Panc1 (cell line): ENCODE results near the gene AGO1. TPM values are rescaled to one million over a fixed set of nuclear protein-coding genes. Genes with fewer than 3 reads are reported as not detected.

ENCODE experiments used
- ATAC-seq: fragments of 200-7000 bp; cut with Tn5 transposase; 2 replicates; pipeline ENCODE4 v1.9.1; 2020; ENCODE audit warnings: mild to moderate bottlenecking, moderate library complexity
- BruUV-seq: library from RNA; stranded (reverse); fragments of 400-500 nt; replicated peaks from 2 replicates; lab custom pipeline; 2021; lab: Mats Ljungman, UMichigan
- CTCF ChIA-PET: fragments of 300-600 bp; sonication (Branson Sonifier 250); formaldehyde crosslinking; loops from one replicate; lab custom pipeline; 2022; ENCODE audit warnings: antibody characterized with exemption; lab: Charles Lee
- POLR2A ChIA-PET: fragments of 300-600 bp; sonication (Branson Sonifier 250); formaldehyde crosslinking; loops from one replicate; lab custom pipeline; 2022; ENCODE audit warnings: antibody characterized with exemption; lab: Charles Lee
- DNase-seq: peaks from one replicate; pipeline ENCODE4 v3.0.0-alpha.2; 2010; ENCODE audit warnings: low read depth, low spot score
- H3K27ac ChIP-seq: 2 replicates; pipeline ENCODE4 v1.5.1; 2011; ENCODE audit warnings: mild to moderate bottlenecking, low read length, inconsistent platforms
- H3K27me3 ChIP-seq: fragments of 200-500 bp; sonication (Bioruptor generic); 2 replicates; pipeline ENCODE4 v1.6.0; 2014; ENCODE audit warnings: low read length, inconsistent platforms; ENCODE audit not compliant: control insufficient read depth, insufficient read depth
- H3K36me3 ChIP-seq: fragments of 200-500 bp; sonication (Bioruptor generic); 2 replicates; pipeline ENCODE4 v1.5.1; 2014; ENCODE audit warnings: inconsistent platforms, mild to moderate bottlenecking, low read length, moderate library complexity; ENCODE audit not compliant: control insufficient read depth, insufficient read depth
- H3K4me1 ChIP-seq: 2 replicates; pipeline ENCODE4 v1.5.1; 2011; ENCODE audit warnings: inconsistent platforms, mild to moderate bottlenecking, low read length, moderate library complexity; ENCODE audit not compliant: control insufficient read depth, insufficient read depth
- H3K4me3 ChIP-seq, 2 experiments: 2 replicates each; pipeline ENCODE4 v1.5.1; 2011 to 2012; ENCODE audit warnings: low read depth in 2 of 2, low read length in 2 of 2, mild to moderate bottlenecking in 2 of 2, inconsistent platforms in 1 of 2, moderate library complexity in 1 of 2
- H3K9me3 ChIP-seq: fragments of 200-500 bp; sonication (Bioruptor generic); 2 replicates; pipeline ENCODE4 v1.5.1; 2014; ENCODE audit warnings: low read depth, mild to moderate bottlenecking, inconsistent platforms, low read length, moderate library complexity; ENCODE audit not compliant: control insufficient read depth, insufficient read depth
- POLR2AphosphoS5 ChIP-seq: IDR thresholded peaks from 2 replicates; pipeline ENCODE4 v1.6.1; 2012; ENCODE audit warnings: mild to moderate bottlenecking, low read depth, low read length, moderate library complexity
- SIN3A ChIP-seq: IDR thresholded peaks from 2 replicates; pipeline ENCODE4 v1.6.1; 2012; ENCODE audit warnings: low read depth, mild to moderate bottlenecking, low read length, moderate library complexity, borderline replicate concordance; ENCODE audit not compliant: insufficient read depth
- TCF7L2 ChIP-seq: IDR thresholded peaks from 2 replicates; pipeline ENCODE4 v1.6.1; 2011; ENCODE audit warnings: mild to moderate bottlenecking, low read depth, low read length, inconsistent platforms
- in situ Hi-C: cut with HindIII; loops from 2 replicates; pipeline ENCODE4 v1.10.0; 2016; ENCODE audit warnings: low sequenced_read_pairs, low pct_unique_long_range_greater_than_20kb
- intact Hi-C: fragments of 100-400 bp; cut with micrococcal nuclease; formaldehyde crosslinking; loops from one replicate; pipeline ENCODE4 v1.10.0; 2022; ENCODE audit not compliant: unreplicated experiment
- total RNA-seq: library from RNA; stranded (reverse); gene quantifications from one replicate; pipeline ENCODE4 v1.2.1, GENCODE V29; 2021; ENCODE audit not compliant: unreplicated experiment
- TF ChIP-seq, protein P1 (sequence below): fragments of 450-650 bp; IDR thresholded peaks from 2 replicates; pipeline ENCODE4 v1.5.1; 2017; ENCODE audit warnings: mild to moderate bottlenecking
- TF ChIP-seq, protein P2 (sequence below), 2 experiments: IDR thresholded peaks; 2 replicates each; pipeline ENCODE4 v1.6.1; 2011 to 2012; ENCODE audit warnings: low read depth in 2 of 2, control low read depth in 1 of 2, low read length in 1 of 2, mild to moderate bottlenecking in 1 of 2, moderate library complexity in 1 of 2; ENCODE audit not compliant: insufficient read depth in 1 of 2

The AGO1 gene
- total RNA-seq, 1 experiment from 2014 or later: 40.1 TPM

DNA sequence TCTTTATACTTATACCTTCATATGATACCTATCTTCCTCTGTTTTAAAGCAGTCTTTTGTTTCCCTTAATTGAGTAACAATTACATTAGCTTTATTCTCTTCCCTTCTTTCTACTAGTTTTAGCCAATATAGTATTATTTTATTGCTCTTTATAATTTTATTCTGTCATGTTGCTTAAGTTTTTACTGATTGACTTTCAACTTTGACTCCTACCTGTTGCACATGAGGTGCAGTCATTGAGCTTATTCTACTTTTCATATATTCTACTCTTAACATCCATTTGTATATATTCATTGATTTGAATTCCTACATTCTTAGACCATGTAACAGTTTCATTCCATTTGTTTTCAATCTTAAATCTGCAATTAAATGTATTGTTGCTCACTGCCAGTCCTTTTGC, 97.1 kb downstream of the AGO1 start:
- H3K27ac ChIP-seq: no peak overlapping the region
- no peak for ATAC-seq
- H3K9me3 ChIP-seq: no peaks in the 10 kb centered on the region
- POLR2A ChIA-PET: interaction anchor here (0.6 kb wide), 1 partner anchor 141 kb away, joined by 7 read pairs; no protein-coding TSS in a partner anchor
- H3K4me3 ChIP-seq: no peak overlapping the region
- no peaks in the 10 kb centered on the region for H3K4me1 ChIP-seq
- DNase-seq: no peak
- H3K36me3 ChIP-seq: peaks cover 3% of the 10 kb centered on the region; the same call in 1 of the 2 replicates
- in situ Hi-C loops (no loop called here), intact Hi-C loops (no loop called here)
- TF ChIP-seq TCF7L2 (no peak), POLR2AphosphoS5 (no peak), SIN3A (no peak)
- TF ChIP-seq, protein P1, sequence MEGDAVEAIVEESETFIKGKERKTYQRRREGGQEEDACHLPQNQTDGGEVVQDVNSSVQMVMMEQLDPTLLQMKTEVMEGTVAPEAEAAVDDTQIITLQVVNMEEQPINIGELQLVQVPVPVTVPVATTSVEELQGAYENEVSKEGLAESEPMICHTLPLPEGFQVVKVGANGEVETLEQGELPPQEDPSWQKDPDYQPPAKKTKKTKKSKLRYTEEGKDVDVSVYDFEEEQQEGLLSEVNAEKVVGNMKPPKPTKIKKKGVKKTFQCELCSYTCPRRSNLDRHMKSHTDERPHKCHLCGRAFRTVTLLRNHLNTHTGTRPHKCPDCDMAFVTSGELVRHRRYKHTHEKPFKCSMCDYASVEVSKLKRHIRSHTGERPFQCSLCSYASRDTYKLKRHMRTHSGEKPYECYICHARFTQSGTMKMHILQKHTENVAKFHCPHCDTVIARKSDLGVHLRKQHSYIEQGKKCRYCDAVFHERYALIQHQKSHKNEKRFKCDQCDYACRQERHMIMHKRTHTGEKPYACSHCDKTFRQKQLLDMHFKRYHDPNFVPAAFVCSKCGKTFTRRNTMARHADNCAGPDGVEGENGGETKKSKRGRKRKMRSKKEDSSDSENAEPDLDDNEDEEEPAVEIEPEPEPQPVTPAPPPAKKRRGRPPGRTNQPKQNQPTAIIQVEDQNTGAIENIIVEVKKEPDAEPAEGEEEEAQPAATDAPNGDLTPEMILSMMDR: no peak
- TF ChIP-seq, protein P2, sequence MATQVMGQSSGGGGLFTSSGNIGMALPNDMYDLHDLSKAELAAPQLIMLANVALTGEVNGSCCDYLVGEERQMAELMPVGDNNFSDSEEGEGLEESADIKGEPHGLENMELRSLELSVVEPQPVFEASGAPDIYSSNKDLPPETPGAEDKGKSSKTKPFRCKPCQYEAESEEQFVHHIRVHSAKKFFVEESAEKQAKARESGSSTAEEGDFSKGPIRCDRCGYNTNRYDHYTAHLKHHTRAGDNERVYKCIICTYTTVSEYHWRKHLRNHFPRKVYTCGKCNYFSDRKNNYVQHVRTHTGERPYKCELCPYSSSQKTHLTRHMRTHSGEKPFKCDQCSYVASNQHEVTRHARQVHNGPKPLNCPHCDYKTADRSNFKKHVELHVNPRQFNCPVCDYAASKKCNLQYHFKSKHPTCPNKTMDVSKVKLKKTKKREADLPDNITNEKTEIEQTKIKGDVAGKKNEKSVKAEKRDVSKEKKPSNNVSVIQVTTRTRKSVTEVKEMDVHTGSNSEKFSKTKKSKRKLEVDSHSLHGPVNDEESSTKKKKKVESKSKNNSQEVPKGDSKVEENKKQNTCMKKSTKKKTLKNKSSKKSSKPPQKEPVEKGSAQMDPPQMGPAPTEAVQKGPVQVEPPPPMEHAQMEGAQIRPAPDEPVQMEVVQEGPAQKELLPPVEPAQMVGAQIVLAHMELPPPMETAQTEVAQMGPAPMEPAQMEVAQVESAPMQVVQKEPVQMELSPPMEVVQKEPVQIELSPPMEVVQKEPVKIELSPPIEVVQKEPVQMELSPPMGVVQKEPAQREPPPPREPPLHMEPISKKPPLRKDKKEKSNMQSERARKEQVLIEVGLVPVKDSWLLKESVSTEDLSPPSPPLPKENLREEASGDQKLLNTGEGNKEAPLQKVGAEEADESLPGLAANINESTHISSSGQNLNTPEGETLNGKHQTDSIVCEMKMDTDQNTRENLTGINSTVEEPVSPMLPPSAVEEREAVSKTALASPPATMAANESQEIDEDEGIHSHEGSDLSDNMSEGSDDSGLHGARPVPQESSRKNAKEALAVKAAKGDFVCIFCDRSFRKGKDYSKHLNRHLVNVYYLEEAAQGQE (IDR thresholded peaks at IDR 0.05; ENCODE audit: insufficient read depth in 1 of 2, low read depth in 2 of 2, low read length in 1 of 2): no peak
- BruUV-seq: no TSS peak
- no peaks in the 10 kb centered on the region for H3K27me3 ChIP-seq
- CTCF ChIA-PET: no interaction called here

Other genes with a start within 250 kb of the AGO1 start
- gene PSMB2, start 241.7 kb upstream of the AGO1 start, total RNA-seq: 95.0 TPM
- 28.0 TPM for gene C1orf216, start 164.3 kb upstream of the AGO1 start, total RNA-seq
- 52.1 TPM for gene CLSPN, start 113.2 kb upstream of the AGO1 start, total RNA-seq
- gene AGO4, start 75.2 kb upstream of the AGO1 start, total RNA-seq: 14.8 TPM
- 39.4 TPM for gene AGO3, start 47.9 kb downstream of the AGO1 start, total RNA-seq
- 0.23 TPM for gene TEKT2, start 200.9 kb downstream of the AGO1 start, total RNA-seq
- gene ADPRS, start 205.7 kb downstream of the AGO1 start, total RNA-seq: 32.2 TPM
- 1.2 TPM for gene COL8A2, start 242.0 kb downstream of the AGO1 start, total RNA-seq